Liver (tissue), 9 donors: ENCODE measurements around the gene PLA2G2F. TPM values are rescaled to one million over a fixed set of nuclear protein-coding genes. Genes with fewer than 3 reads are reported as not detected.

ENCODE experiments used
- DNase-seq: peaks from one replicate; pipeline ENCODE4 v3.0.0-alpha.2; 2017; ENCODE audit warnings: low spot score
- H3K27ac ChIP-seq, 2 donors: one replicate each; pipeline ENCODE4 v1.7.0; 2013; ENCODE audit warnings: inconsistent platforms in 2 of 2, low read length in 2 of 2, control low read depth in 1 of 2, low read depth in 1 of 2, mild to moderate bottlenecking in 1 of 2
- H3K27me3 ChIP-seq, 4 donors: one replicate each; pipeline versions ENCODE4 v1.6.1 to v1.7.0; 2013; ENCODE audit warnings: low read length in 3 of 4, inconsistent platforms in 1 of 4, mild to moderate bottlenecking in 1 of 4, moderate library complexity in 1 of 4; ENCODE audit not compliant: control insufficient read depth in 4 of 4, insufficient read depth in 4 of 4
- H3K36me3 ChIP-seq, 4 donors: one replicate each; pipeline versions ENCODE4 v1.6.1 to v1.7.0; 2013; ENCODE audit warnings: low read length in 3 of 4, mild to moderate bottlenecking in 3 of 4, low read depth in 1 of 4, moderate library complexity in 1 of 4; ENCODE audit not compliant: control insufficient read depth in 4 of 4, insufficient read depth in 3 of 4
- H3K4me1 ChIP-seq, 4 donors: one replicate each; pipeline versions ENCODE4 v1.6.1 to v1.7.0; 2013; ENCODE audit warnings: low read length in 3 of 4, mild to moderate bottlenecking in 3 of 4, moderate library complexity in 1 of 4; ENCODE audit not compliant: control insufficient read depth in 4 of 4, insufficient read depth in 4 of 4
- H3K4me3 ChIP-seq, 3 donors: one replicate each; pipeline versions ENCODE4 v1.6.1 to v1.7.0; 2013; ENCODE audit warnings: low read length in 3 of 3, control low read depth in 1 of 3, low read depth in 1 of 3, mild to moderate bottlenecking in 1 of 3
- H3K9ac ChIP-seq, 2 donors: one replicate each; pipeline ENCODE4 v1.7.0; 2013; ENCODE audit warnings: low read length in 2 of 2, mild to moderate bottlenecking in 2 of 2, moderate library complexity in 2 of 2, control low read depth in 1 of 2, low read depth in 1 of 2
- H3K9me3 ChIP-seq, 4 donors: one replicate each; pipeline versions ENCODE4 v1.6.1 to v1.7.0; 2013; ENCODE audit warnings: low read length in 3 of 4; ENCODE audit not compliant: control insufficient read depth in 4 of 4
- CTCF ChIP-seq: fragments of 150-350 bp; IDR thresholded peaks from 2 replicates; pipeline ENCODE4 v1.5.1; 2017; ENCODE audit warnings: improper control_type of control experiment, low read depth, low read length; ENCODE audit not compliant: missing input control
- EGR1 ChIP-seq, 2 donors: IDR thresholded peaks; 2 replicates each; pipeline ENCODE4 v1.6.1; 2016 to 2018; ENCODE audit warnings: antibody characterized with exemption in 2 of 2, low read depth in 2 of 2
- FOXA1 ChIP-seq: IDR thresholded peaks from 2 replicates; pipeline ENCODE4 v1.6.1; 2016; ENCODE audit warnings: antibody characterized with exemption
- FOXA2 ChIP-seq: IDR thresholded peaks from 2 replicates; pipeline ENCODE4 v1.6.1; 2016; ENCODE audit warnings: antibody characterized with exemption
- GABPA ChIP-seq, 2 donors: IDR thresholded peaks in 1 of 2; conservative IDR thresholded peaks in 1 of 2; 2 replicates each; pipeline ENCODE4 v1.6.1; 2016; ENCODE audit warnings: antibody characterized with exemption in 2 of 2, mild to moderate bottlenecking in 1 of 2, moderate library complexity in 1 of 2
- HNF4A ChIP-seq, 2 donors: conservative IDR thresholded peaks; 2 replicates each; pipeline ENCODE4 v1.6.1; 2016; ENCODE audit warnings: antibody characterized with exemption in 2 of 2, mild to moderate bottlenecking in 2 of 2
- HNF4G ChIP-seq: IDR thresholded peaks from 2 replicates; pipeline ENCODE4 v1.6.1; 2016; ENCODE audit warnings: antibody characterized with exemption
- MAX ChIP-seq: IDR thresholded peaks from 2 replicates; pipeline ENCODE4 v1.6.1; 2016; ENCODE audit warnings: antibody characterized with exemption
- NR2F2 ChIP-seq: IDR thresholded peaks from 2 replicates; pipeline ENCODE4 v1.6.1; 2016; ENCODE audit warnings: antibody characterized with exemption
- RAD21 ChIP-seq, 2 donors: IDR thresholded peaks; 2 replicates each; pipeline ENCODE4 v1.6.1; 2016; ENCODE audit warnings: antibody characterized with exemption in 2 of 2, mild to moderate bottlenecking in 2 of 2
- RXRA ChIP-seq, 2 donors: IDR thresholded peaks; 2 replicates each; pipeline ENCODE4 v1.6.1; 2017 to 2018; ENCODE audit warnings: antibody characterized with exemption in 2 of 2, mild to moderate bottlenecking in 1 of 2
- SP1 ChIP-seq: IDR thresholded peaks from 2 replicates; pipeline ENCODE4 v1.6.1; 2018; ENCODE audit warnings: antibody characterized with exemption, mild to moderate bottlenecking
- TAF1 ChIP-seq: conservative IDR thresholded peaks from 2 replicates; pipeline ENCODE4 v1.6.1; 2016; ENCODE audit warnings: antibody characterized with exemption, mild to moderate bottlenecking
- YY1 ChIP-seq: IDR thresholded peaks from 2 replicates; pipeline ENCODE4 v1.6.1; 2016; ENCODE audit warnings: antibody characterized with exemption, mild to moderate bottlenecking
- ZBTB33 ChIP-seq: IDR thresholded peaks from 2 replicates; pipeline ENCODE4 v1.6.1; 2016; ENCODE audit warnings: antibody characterized with exemption
- WGBS: extraction: QIAGEN DNeasy Blood & Tissue Kit; methylation state at CpG from one replicate; pipeline ENCODE4 v1.1.7; 2013; 5-methylcytosine and 5-hydroxymethylcytosine counted together
- polyA plus RNA-seq, 2 donors: library from polyadenylated mRNA; stranded (reverse) in 1 of 2; unstranded in 1 of 2; fragments of 200-250 nt in 1 of 2; fragments of >200 nt in 1 of 2; fragmentation: Nextera tagmentation in 1 of 2; extraction: Ambion mirVana in 1 of 2; gene quantifications; one replicate each; pipeline versions ENCODE4 v1.2.1 to v1.2.3, GENCODE V29; 2013 to 2015
- total RNA-seq, 2 donors: library from RNA; depleted of rRNA; stranded (reverse); fragments of >200 nt; gene quantifications; one replicate each; pipeline ENCODE4 v1.2.3, GENCODE V29; 2014
- TF ChIP-seq, protein P1 (sequence below): IDR thresholded peaks from 2 replicates; pipeline ENCODE4 v1.6.1; 2016; ENCODE audit warnings: antibody characterized with exemption, mild to moderate bottlenecking
- donor health status: healthy.
- donor health status: healthy.
- donor health status: healthy.
- donor health status: healthy.
- donor health status: healthy.

Gene PLA2G2F
- total and polyA plus RNA-seq, 4 donors = under 0.01 TPM; not detected in 3

GRCh38 chr1:20179371-20180128, 40.4 kb downstream of the PLA2G2F start:
- TF ChIP-seq HNF4G (no peak), YY1 (no peak), EGR1 (IDR thresholded peaks at IDR 0.05; ENCODE audit: low read depth in 2 of 2) (no peak), HNF4A (conservative IDR thresholded peaks at IDR 0.05) (no peak), MAX (no peak), RAD21 (IDR thresholded peaks at IDR 0.05) (no peak), SP1 (no peak), ZBTB33 (no peak), TAF1 (no peak), NR2F2 (no peak), CTCF (no peak), FOXA2 (no peak), GABPA (IDR thresholded peaks at IDR 0.05 in 1 of 2, conservative IDR thresholded peaks at IDR 0.05 in 1 of 2) (no peak), FOXA1 (no peak), RXRA (IDR thresholded peaks at IDR 0.05) (no peak)
- TF ChIP-seq, protein P1, sequence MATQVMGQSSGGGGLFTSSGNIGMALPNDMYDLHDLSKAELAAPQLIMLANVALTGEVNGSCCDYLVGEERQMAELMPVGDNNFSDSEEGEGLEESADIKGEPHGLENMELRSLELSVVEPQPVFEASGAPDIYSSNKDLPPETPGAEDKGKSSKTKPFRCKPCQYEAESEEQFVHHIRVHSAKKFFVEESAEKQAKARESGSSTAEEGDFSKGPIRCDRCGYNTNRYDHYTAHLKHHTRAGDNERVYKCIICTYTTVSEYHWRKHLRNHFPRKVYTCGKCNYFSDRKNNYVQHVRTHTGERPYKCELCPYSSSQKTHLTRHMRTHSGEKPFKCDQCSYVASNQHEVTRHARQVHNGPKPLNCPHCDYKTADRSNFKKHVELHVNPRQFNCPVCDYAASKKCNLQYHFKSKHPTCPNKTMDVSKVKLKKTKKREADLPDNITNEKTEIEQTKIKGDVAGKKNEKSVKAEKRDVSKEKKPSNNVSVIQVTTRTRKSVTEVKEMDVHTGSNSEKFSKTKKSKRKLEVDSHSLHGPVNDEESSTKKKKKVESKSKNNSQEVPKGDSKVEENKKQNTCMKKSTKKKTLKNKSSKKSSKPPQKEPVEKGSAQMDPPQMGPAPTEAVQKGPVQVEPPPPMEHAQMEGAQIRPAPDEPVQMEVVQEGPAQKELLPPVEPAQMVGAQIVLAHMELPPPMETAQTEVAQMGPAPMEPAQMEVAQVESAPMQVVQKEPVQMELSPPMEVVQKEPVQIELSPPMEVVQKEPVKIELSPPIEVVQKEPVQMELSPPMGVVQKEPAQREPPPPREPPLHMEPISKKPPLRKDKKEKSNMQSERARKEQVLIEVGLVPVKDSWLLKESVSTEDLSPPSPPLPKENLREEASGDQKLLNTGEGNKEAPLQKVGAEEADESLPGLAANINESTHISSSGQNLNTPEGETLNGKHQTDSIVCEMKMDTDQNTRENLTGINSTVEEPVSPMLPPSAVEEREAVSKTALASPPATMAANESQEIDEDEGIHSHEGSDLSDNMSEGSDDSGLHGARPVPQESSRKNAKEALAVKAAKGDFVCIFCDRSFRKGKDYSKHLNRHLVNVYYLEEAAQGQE = no peak
- no peaks in the 10 kb centered on the region for H3K9me3 ChIP-seq
- no peaks in the 10 kb centered on the region for H3K27me3 ChIP-seq
- H3K27ac ChIP-seq = no peak overlapping the region
- H3K4me3 ChIP-seq = no peak overlapping the region
- no peak overlapping the region for H3K9ac ChIP-seq
- WGBS = 98% methylated on average over 2 of the region's 2 CpGs
- no peak for DNase-seq
- peaks cover 2 to 18% (median 14%) of the 10 kb centered on the region in 4 donors for H3K4me1 ChIP-seq
- H3K36me3 ChIP-seq = no peaks in the 10 kb centered on the region
